ENCODE results near the gene DNAL4. TPM values are rescaled to one million over a fixed set of nuclear protein-coding genes. Genes with fewer than 3 reads are reported as not detected.
A peak's percentile ranks its signal among the peaks of the same experiment; 100 is the strongest.

Gene DNAL4
- total and polyA plus RNA-seq, 7 donors = 7.9 to 25.8 (median 15.0) TPM

DNA sequence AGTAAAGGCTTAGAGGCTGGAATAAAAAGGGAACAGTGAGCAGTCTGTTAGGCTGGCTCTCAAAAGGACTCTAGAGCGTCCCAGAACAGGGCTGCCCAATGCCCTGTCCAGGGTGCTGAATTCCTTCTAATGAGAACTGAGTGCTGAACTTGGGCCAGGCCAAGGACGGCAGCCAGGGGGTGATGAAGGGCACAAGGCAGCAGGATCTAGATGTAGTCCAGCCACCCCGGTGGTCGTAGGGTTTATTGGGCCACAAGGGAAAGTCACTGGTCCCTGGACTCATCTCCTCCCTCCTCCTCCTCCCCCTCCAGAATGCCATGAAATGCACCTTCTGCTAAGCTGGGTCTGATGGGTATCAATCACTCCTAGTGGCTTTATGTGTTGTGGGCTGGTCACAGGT is 30.6 kb upstream of the DNAL4 start:
- Histone ChIP-seq H3K4me1 (no peaks in the 10 kb centered on the region), H3K4me3 (no peak overlapping the region), H3K27ac (no peak overlapping the region), H3K27me3 (no peaks in the 10 kb centered on the region), H3K36me3 (no peaks in the 10 kb centered on the region), H3K9me3 (no peaks in the 10 kb centered on the region)
- DNase-seq = peak; percentile 50
- WGBS, 2 donors = 2 to 3% methylated on average over 4 of the region's 4 CpGs
- intact Hi-C loops (cut with DNase I) = no loop called here
- TF ChIP-seq POLR2AphosphoS5 (IDR thresholded peaks at IDR 0.05) (no peak), POLR2A (IDR thresholded peaks at IDR 0.05) (no peak), CTCF (IDR thresholded peaks at IDR 0.05) (no peak), EP300 (IDR thresholded peaks at IDR 0.05) (no peak)

DNA sequence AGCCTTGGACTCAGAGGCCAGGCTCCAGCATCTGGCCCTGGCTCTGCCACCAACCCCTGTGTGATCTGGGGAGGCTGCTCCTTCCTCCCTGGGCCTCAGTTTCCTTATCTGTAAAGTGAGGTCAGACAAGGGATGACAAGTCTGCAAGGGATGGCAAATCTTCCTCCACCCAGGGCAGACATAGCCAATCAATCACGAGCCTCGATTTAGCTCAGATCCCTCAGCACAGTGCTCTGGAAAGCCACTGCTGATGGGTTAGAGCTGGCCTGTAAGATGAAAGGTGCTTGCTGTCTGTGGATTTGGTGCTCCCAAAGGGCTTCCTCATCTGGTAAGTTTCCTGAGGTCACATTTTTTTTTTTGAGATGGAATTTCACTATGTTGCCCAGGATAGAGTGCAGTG is 29.7 kb upstream of the DNAL4 start:
- Histone ChIP-seq H3K27ac (no peak overlapping the region), H3K36me3 (no peaks in the 10 kb centered on the region), H3K9me3 (no peaks in the 10 kb centered on the region), H3K27me3 (no peaks in the 10 kb centered on the region), H3K4me1 (no peaks in the 10 kb centered on the region), H3K4me3 (no peak overlapping the region)
- no peak for TF ChIP-seq POLR2AphosphoS5 (IDR thresholded peaks at IDR 0.05)
- TF ChIP-seq POLR2A (IDR thresholded peaks at IDR 0.05) = no peak
- no peak for TF ChIP-seq EP300 (IDR thresholded peaks at IDR 0.05)
- no peak for TF ChIP-seq CTCF (IDR thresholded peaks at IDR 0.05)
- intact Hi-C loops (cut with DNase I) = no loop called here
- WGBS, 2 donors = 82 to 86% methylated on average over 2 of the region's 2 CpGs
- peak; percentile 21 for DNase-seq

DNA sequence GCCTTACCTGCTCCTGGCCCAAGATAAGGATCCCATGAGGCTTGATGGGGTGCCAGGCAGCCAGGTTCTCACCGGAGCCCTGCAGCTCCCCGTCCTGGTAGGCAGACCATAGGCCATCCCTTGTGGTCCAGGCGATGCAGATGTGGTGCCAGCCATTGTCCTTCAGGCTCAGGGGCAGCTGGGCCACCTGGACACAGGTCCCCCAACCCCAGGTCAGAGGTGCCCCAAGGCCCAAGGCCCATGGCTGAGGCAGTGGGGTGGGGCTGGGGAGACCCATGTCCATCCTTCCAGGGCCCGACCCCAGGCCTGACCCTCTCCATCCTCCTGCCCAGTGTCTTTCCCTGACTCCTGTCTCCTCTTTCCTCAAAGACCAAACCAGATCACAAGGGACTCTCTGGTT is 29.1 kb upstream of the DNAL4 start:
- peak; percentile 40 for DNase-seq
- Histone ChIP-seq H3K4me3 (no peak overlapping the region), H3K36me3 (no peaks in the 10 kb centered on the region), H3K27me3 (no peaks in the 10 kb centered on the region), H3K4me1 (no peaks in the 10 kb centered on the region), H3K9me3 (no peaks in the 10 kb centered on the region), H3K27ac (no peak overlapping the region)
- 91% methylated on average over 4 of the region's 4 CpGs for WGBS, 2 donors
- intact Hi-C loops (cut with DNase I) = no loop called here
- TF ChIP-seq POLR2A (IDR thresholded peaks at IDR 0.05) (no peak), CTCF (IDR thresholded peaks at IDR 0.05) (no peak), EP300 (IDR thresholded peaks at IDR 0.05) (no peak), POLR2AphosphoS5 (IDR thresholded peaks at IDR 0.05) (no peak)

DNA sequence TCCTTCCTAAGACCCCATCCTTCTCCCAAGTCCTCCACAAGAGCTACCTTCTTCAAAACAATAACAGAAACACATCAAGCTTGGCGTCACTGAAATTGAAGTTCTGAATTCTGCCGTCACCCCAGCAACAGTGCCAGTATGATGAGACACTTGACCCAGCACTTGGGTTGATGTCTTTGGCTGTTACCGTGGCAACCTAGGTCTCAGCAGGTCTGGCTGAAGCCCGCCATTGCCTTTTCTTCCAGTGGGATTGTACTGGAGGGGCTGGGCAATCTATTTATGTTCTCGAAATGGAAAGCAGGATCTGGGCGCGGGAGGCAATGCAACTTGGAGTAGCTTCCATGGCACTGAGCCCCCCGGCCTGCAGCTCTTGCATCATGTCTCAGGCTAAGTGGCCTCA is 26.1 kb upstream of the DNAL4 start:
- WGBS, 2 donors = 76 to 85% methylated on average over 8 of the region's 8 CpGs
- H3K27ac ChIP-seq = no peak overlapping the region

More for the DNA sequence above, 26.1 kb upstream of the DNAL4 start:
- H3K4me1 ChIP-seq = no peaks in the 10 kb centered on the region
- no peaks in the 10 kb centered on the region for H3K9me3 ChIP-seq
- intact Hi-C loops (cut with DNase I) = no loop called here
- no peak for DNase-seq
- H3K36me3 ChIP-seq = no peaks in the 10 kb centered on the region
- no peaks in the 10 kb centered on the region for H3K27me3 ChIP-seq
- H3K4me3 ChIP-seq = no peak overlapping the region
- TF ChIP-seq POLR2AphosphoS5 (IDR thresholded peaks at IDR 0.05) = no peak
- no peak for TF ChIP-seq POLR2A (IDR thresholded peaks at IDR 0.05)
- TF ChIP-seq CTCF (IDR thresholded peaks at IDR 0.05) = no peak
- TF ChIP-seq EP300 (IDR thresholded peaks at IDR 0.05) = no peak

Measured in sigmoid colon (tissue), 7 donors.